Natural killer cell (primary cell): ENCODE data around the gene HRK. TPM values are rescaled to one million over a fixed set of nuclear protein-coding genes. Genes with fewer than 3 reads are reported as not detected.

Experiments
- ATAC-seq, 3 donors: fragments of 150-1000 bp in 2 of 3; fragments of 200-7000 bp in 1 of 3; cut with Tn5 transposase; 1 replicate in 1 of 3; 2 replicates in 2 of 3; pipeline ENCODE4 v1.10.0; 2021; ENCODE audit warnings: mild to moderate bottlenecking in 2 of 3, moderate library complexity in 2 of 3
- DNase-seq, 2 donors: peaks; one replicate each; pipeline versions ENCODE4 v3.0.0 to v3.0.0-alpha.2; 2013 to 2021; ENCODE audit warnings: mixed read lengths in 1 of 2
- H3K27ac ChIP-seq: one replicate; pipeline ENCODE4 v1.5.1; 2013; ENCODE audit warnings: mild to moderate bottlenecking, low read length
- H3K27me3 ChIP-seq: one replicate; pipeline ENCODE4 v1.6.1; 2013; ENCODE audit warnings: low read length; ENCODE audit not compliant: control insufficient read depth, insufficient read depth
- H3K36me3 ChIP-seq: one replicate; pipeline ENCODE4 v1.6.1; 2013; ENCODE audit warnings: low read length; ENCODE audit not compliant: control insufficient read depth, insufficient read depth
- H3K4me1 ChIP-seq: one replicate; pipeline ENCODE4 v1.6.1; 2013; ENCODE audit warnings: low read length; ENCODE audit not compliant: control insufficient read depth, insufficient read depth
- H3K4me3 ChIP-seq: one replicate; pipeline ENCODE4 v1.5.1; 2013; ENCODE audit warnings: low read length
- H3K9me3 ChIP-seq: one replicate; pipeline ENCODE4 v1.6.1; 2013; ENCODE audit warnings: low read length; ENCODE audit not compliant: control insufficient read depth, insufficient read depth
- H3K27ac Mint-ChIP-seq, 2 donors: one replicate each; pipeline ENCODE4 v1.8.0; 2022; ENCODE audit warnings: mild to moderate bottlenecking in 2 of 2, mixed read lengths in 2 of 2, moderate library complexity in 1 of 2
- H3K27me3 Mint-ChIP-seq, 2 donors: one replicate each; pipeline ENCODE4 v1.8.0; 2022; ENCODE audit warnings: low read depth in 2 of 2, mixed read lengths in 2 of 2
- H3K36me3 Mint-ChIP-seq: one replicate; pipeline ENCODE4 v1.8.0; 2022; ENCODE audit warnings: mixed read lengths
- H3K4me1 Mint-ChIP-seq, 2 donors: one replicate each; pipeline ENCODE4 v1.8.0; 2022; ENCODE audit warnings: mixed read lengths in 2 of 2
- H3K4me3 Mint-ChIP-seq: one replicate; pipeline ENCODE4 v1.8.0; 2022; ENCODE audit warnings: mild to moderate bottlenecking, moderate library complexity, mixed read lengths
- H3K9me3 Mint-ChIP-seq, 2 donors: one replicate each; pipeline ENCODE4 v1.8.0; 2022; ENCODE audit warnings: mixed read lengths in 2 of 2
- WGBS: methylation state at CpG from one replicate; pipeline ENCODE4 v1.1.7; 2013; ENCODE audit warnings: missing lambda C conversion rate; ENCODE audit not compliant: insufficient coverage; 5-methylcytosine and 5-hydroxymethylcytosine counted together
- intact Hi-C: fragments of 100-400 bp; cut with micrococcal nuclease; formaldehyde crosslinking; loops from one replicate; pipeline ENCODE4 v1.14.2; 2022
- total RNA-seq, 4 donors: library from RNA; stranded (reverse); fragments of 120-200 nt in 1 of 4; gene quantifications; one replicate each; pipeline versions ENCODE4 v1.2.3 to v1.2.4, GENCODE V29; 2013 to 2022
- TF ChIP-seq, protein P1 (sequence below): fragments of 200-600 bp; IDR thresholded peaks from one replicate; pipeline ENCODE4 v1.8.0; 2022; ENCODE audit warnings: antibody characterized with exemption

Gene HRK
- total RNA-seq, 3 donors from 2014 or later (not counting 1 experiment from before 2014, with no cell fraction given) = 0.15 TPM; not detected in 2

DNA sequence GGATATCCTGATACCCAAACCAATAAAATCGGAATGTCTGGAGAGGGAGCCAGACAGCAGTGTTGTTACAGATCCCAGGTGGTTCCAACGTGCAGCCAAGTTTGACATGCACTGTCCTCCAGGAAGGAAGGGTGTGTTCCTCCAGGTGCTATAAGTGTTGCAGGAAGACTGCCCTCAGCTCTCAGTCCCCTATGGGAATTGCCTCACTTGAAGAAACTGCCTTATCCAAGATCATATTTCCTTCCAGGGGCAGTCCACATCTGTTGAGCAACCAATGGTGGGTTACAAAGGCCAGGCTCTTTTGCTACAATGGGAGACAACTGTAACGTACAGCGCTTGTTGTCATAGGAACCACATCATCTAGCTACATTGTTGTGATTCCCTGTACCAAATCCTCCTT is 16.2 kb upstream of the HRK start:
- H3K27me3 Mint-ChIP-seq = peaks cover 23 to 67% of the 10 kb centered on the region in 2 donors

DNA sequence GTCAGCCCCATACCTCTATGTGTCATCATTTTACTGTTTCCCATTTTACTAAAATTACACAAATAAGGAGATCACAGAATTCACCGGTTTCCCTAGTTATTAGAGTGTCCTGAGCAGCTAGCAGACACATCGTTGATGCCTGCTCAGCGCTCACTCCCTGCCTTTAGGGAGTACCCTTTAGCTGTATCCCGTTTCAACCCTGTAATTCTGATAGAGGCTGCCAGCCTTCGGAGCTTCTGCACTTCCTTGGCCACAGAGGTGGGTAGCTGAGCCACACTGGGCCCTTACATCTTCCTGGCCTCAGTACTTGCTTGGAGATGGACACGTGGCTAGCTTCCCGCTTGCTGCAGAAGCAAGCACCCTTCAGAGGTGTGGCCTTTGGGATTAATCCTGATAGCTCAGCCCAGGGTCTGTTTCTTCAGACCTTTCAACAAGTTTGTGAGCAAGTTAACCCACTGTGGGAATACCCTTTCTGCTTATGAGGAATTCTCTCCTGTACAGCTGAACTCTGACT is 15.2 kb upstream of the HRK start:
- no peaks in the 10 kb centered on the region for H3K36me3 ChIP-seq
- Mint-ChIP-seq H3K27me3 (peaks cover 15 to 61% of the 10 kb centered on the region in 2 donors), H3K27ac (no peak overlapping the region), H3K4me1 (no peaks in the 10 kb centered on the region), H3K9me3 (no peaks in the 10 kb centered on the region), H3K36me3 (no peaks in the 10 kb centered on the region), H3K4me3 (no peak overlapping the region)
- 74% methylated on average over 7 of the region's 7 CpGs for WGBS
- no peaks in the 10 kb centered on the region for H3K27me3 ChIP-seq
- H3K9me3 ChIP-seq = no peaks in the 10 kb centered on the region
- TF ChIP-seq, protein P1, sequence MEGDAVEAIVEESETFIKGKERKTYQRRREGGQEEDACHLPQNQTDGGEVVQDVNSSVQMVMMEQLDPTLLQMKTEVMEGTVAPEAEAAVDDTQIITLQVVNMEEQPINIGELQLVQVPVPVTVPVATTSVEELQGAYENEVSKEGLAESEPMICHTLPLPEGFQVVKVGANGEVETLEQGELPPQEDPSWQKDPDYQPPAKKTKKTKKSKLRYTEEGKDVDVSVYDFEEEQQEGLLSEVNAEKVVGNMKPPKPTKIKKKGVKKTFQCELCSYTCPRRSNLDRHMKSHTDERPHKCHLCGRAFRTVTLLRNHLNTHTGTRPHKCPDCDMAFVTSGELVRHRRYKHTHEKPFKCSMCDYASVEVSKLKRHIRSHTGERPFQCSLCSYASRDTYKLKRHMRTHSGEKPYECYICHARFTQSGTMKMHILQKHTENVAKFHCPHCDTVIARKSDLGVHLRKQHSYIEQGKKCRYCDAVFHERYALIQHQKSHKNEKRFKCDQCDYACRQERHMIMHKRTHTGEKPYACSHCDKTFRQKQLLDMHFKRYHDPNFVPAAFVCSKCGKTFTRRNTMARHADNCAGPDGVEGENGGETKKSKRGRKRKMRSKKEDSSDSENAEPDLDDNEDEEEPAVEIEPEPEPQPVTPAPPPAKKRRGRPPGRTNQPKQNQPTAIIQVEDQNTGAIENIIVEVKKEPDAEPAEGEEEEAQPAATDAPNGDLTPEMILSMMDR = no peak
- ATAC-seq = no peak
- H3K4me3 ChIP-seq = no peak overlapping the region
- intact Hi-C loops = no loop called here
- DNase-seq = no peak
- H3K4me1 ChIP-seq = no peaks in the 10 kb centered on the region
- no peak overlapping the region for H3K27ac ChIP-seq

More for the DNA sequence above, 16.2 kb upstream of the HRK start:
- DNase-seq (no peak), ATAC-seq (no peak)
- Histone ChIP-seq H3K27ac (no peak overlapping the region), H3K4me1 (no peaks in the 10 kb centered on the region), H3K9me3 (no peaks in the 10 kb centered on the region), H3K27me3 (no peaks in the 10 kb centered on the region), H3K36me3 (no peaks in the 10 kb centered on the region), H3K4me3 (no peak overlapping the region)
- TF ChIP-seq, protein P1 = no peak
- no peaks in the 10 kb centered on the region for H3K9me3 Mint-ChIP-seq
- intact Hi-C loops = no loop called here
- H3K4me1 Mint-ChIP-seq = no peaks in the 10 kb centered on the region
- no peak overlapping the region for H3K27ac Mint-ChIP-seq
- H3K36me3 Mint-ChIP-seq = no peaks in the 10 kb centered on the region
- no peak overlapping the region for H3K4me3 Mint-ChIP-seq
- WGBS = 70% methylated on average over 4 of the region's 4 CpGs

DNA sequence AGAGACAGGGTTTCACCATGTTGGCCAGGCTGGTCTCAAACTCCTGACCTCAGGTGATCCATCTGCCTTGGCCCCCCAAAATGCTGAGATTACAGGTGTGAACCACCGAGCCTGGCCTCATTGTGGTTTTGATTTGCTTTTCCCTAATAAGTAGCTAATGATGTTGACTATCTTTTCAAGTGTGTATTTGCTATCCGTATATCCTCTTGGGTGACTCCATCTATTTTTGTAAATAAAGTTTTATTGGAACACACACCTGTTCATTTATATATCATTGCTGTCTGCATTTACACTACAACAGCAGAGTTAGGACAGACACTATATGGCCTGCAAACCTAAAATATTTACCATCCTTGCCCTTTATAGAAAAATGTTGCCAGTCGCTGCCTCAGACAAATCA is 13.7 kb upstream of the HRK start:
- WGBS = 93% methylated on average over 3 of the region's 3 CpGs
- Histone ChIP-seq H3K36me3 (no peaks in the 10 kb centered on the region), H3K9me3 (no peaks in the 10 kb centered on the region), H3K4me3 (no peak overlapping the region), H3K4me1 (no peaks in the 10 kb centered on the region), H3K27me3 (no peaks in the 10 kb centered on the region), H3K27ac (no peak overlapping the region)
- peaks cover 10 to 58% of the 10 kb centered on the region in 2 donors for H3K27me3 Mint-ChIP-seq
- no peak for DNase-seq
- no peak overlapping the region for H3K27ac Mint-ChIP-seq
- H3K36me3 Mint-ChIP-seq = no peaks in the 10 kb centered on the region
- H3K9me3 Mint-ChIP-seq = no peaks in the 10 kb centered on the region
- no peaks in the 10 kb centered on the region for H3K4me1 Mint-ChIP-seq
- intact Hi-C loops = no loop called here
- ATAC-seq = no peak
- H3K4me3 Mint-ChIP-seq = no peak overlapping the region
- TF ChIP-seq, protein P1 = no peak
